NCI-H774 (cell line): ENCODE data around the gene SRSF4.
"Not testable (repeated sequence)": the region's sequence is repeated elsewhere in the genome, so short reads cannot be mapped to it uniquely, and the experiment has no call there.

Experiments used
- DNase-seq: peaks from one replicate; lab custom pipeline; 2025; lab: John Stamatoyannopoulos, UW

Gene SRSF4

GRCh38 chr1:29124366-29125236, 57.1 kb downstream of the SRSF4 start:
- peak; percentile 0 for DNase-seq

- no peak for DNase-seq
Observed at GRCh38 chr1:29123887-29124365, 57.8 kb downstream of the SRSF4 start, which contains the start of gene TMEM200B. Gene TMEM200B, minus strand, starts transcription at chr1:29123903. Its CDS starts 2,075 bp downstream, at chr1:29121828.

DNA sequence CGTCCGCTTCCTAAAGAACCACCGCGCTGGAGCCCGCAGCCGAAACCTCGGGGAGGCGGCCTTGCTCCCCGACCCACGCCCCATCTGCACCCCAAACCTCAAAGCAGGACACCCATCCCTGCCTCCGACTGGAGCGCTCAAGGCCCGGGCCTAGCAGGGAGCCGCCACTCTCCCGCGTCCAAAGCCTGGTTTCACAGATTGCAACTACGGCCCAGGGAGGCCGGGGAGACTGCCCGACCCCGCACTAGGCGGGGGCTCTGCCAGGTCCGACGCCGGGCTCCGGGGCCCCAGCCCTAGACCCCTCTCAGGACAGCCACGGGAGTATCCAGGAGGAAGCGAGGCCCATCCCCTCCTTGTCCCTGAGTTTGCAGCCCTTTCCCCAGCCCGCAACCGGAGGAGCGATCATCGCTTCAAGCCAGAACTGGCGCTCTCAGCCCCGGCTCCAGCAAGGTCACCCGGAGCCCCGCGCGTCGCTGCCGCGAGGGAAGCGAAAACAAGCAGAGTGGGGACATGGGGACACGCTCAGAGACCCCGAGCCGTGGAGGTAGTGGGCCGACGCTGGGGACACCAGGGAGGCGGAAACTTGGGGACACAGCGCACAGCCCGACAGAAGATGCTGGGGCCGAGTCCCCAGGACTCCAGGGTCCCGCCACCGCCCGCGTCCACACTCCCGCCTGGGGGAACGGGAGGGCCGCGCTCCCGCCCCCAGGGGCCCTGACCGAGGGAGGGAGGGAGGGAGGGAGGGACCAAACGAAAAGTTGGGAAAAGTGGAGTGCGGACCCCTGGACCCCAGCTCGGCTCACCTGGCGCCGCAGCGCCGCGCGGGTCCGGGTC, 58.4 kb downstream of the SRSF4 start:
- DNase-seq = no peak

GRCh38 chr1:29122682-29123052, 59.0 kb downstream of the SRSF4 start:
- no peak for DNase-seq

- DNase-seq = no peak
Observed at GRCh38 chr1:29121936-29122681, 59.6 kb downstream of the SRSF4 start.

- no peak for DNase-seq
Observed at GRCh38 chr1:29121516-29121935, 60.2 kb downstream of the SRSF4 start.

DNA sequence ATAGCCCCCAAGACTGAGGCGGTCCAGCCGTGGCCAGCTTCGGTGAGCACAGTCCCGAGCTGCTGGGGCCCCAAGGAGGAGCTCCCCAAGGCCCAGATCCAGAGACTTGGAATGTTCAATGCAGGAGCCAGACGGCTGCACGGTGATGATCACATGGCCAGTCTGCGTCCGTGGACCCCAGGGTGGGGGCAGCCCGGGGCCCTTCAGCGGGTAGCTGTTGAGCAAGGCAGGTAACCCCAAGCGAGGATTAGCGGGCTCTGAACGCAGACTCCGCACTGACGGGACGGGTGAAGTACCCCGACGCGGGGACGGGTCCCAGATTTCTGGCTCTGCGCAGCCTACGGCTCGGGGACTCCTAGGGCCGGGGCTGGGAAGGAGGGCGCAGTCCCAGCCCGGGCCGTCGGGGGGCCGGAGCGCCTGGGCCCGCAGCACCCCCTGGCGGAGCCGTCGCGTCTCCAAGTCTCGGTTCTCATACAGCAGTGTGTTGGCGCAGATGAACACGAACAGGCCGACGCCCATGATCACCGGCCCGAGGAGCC, 60.7 kb downstream of the SRSF4 start:
- no peak for DNase-seq

- DNase-seq = no peak
Observed at GRCh38 chr1:29120367-29120766, 61.3 kb downstream of the SRSF4 start.

DNA sequence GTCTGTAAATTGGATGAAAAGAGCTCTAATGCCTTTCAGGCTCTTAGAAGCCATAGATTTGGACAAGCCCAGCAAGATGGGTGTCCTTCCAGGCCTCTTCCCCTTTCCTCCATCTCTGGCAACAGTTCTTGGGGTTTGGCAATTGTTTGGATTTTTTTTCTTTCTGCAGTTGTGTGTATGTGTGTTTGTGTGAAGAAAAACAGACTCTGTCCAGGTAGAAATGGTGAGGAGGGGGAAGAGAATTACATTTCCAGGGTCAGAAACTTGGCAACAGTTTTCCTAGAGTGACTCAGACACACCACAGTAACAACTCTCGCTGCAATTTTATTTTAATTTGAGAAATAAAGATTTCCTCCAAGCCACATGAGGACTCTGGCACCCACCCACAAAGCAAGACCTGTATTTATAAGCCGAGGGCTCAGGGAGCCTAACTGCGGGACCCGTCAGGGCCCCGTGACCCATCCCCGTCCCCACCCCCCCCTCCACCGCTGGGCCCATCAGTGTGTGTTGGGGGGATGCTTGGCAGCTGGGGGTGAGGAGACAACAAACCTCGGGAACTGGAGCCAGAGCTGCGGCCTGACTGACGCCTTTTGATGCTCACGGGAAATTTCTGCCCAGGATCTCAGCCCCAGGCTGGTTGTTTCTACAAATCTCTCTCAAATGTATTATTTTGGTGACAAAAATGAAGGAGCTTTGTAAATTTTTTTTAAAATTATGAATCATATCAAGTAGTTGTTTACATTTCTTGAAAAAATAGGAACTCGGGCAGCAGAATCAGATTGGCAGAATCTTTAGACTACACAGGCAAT, 62.4 kb downstream of the SRSF4 start:
- no peak for DNase-seq

DNA sequence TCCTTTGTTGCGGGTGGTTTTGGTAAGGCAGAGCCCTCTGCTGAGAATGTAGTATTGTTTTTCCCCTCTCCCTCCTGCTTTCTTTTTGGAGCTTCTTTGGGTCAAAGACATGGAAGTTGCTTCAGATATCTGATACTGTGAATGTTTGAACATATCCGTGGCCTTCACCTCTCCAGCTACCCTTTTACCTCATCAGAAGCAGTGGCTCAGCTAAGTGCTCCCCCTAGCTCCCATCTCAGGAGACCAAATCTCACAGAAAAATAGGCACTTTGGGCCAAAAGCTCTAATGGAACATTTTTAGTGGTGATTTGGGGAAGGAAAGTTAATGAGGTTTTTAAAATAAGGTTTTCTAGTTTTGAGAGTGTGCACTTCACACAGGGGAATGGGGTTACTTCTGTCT, 64.3 kb downstream of the SRSF4 start:
- DNase-seq = no peak

DNA sequence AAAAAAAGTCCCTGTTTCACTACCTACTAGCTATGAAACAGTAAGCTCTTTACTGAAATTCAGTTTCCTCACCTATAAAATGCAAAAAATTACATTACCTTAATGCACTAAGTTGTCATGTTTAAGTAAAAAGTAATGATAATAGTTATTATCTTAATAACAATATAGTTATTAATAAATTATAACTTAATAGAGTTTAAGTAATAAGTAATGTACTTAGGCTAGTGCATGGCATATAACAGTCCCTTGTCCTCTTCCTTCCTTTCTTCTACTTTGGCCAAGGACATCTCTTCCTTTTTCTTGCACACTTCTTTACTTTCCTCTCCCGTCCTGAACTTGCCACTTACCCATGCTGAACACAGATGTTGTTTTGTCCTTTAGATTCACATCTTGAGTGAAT, 67.0 kb downstream of the SRSF4 start:
- no peak for DNase-seq

- DNase-seq = no peak
Observed at GRCh38 chr1:29113413-29114117, 68.1 kb downstream of the SRSF4 start.

DNA sequence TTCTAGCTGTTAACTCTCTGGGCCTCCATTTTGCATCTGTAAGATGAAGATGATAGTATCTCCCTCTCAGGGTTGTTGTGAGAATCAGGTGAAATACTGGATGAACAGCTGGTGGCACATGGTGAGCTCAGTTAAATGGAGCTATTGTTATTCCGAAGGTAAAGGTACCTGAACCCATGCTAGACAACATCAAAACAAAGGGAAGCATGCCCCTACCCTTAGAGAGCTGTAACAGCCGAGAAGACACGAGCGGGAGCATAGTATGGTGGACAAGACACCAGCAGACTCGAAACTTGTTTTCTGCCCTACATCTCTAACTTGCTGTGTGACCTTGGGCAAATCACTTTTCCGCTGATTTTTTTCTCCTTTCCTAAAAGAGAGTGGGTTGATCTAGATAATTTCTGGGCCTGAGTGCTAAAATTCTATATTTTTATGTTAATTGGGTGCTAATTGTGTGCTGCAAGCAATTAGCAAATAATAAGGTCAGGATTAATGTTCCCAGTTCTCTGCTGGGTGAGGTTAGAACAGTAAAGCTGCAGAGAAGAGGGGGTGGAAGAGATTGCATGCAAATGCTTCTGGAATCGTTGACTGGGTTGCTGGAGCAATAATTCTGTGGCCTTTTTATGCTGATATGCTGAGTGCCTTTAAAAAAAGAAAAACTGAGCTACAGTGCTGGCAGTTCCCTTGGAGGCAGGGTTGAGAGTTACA, 68.8 kb downstream of the SRSF4 start:
- no peak for DNase-seq

- DNase-seq = not testable (repeated sequence)
Observed at GRCh38 chr1:29108041-29108440, 73.7 kb downstream of the SRSF4 start.

- DNase-seq = no peak
Observed at GRCh38 chr1:29105822-29106221, 75.9 kb downstream of the SRSF4 start.

DNA sequence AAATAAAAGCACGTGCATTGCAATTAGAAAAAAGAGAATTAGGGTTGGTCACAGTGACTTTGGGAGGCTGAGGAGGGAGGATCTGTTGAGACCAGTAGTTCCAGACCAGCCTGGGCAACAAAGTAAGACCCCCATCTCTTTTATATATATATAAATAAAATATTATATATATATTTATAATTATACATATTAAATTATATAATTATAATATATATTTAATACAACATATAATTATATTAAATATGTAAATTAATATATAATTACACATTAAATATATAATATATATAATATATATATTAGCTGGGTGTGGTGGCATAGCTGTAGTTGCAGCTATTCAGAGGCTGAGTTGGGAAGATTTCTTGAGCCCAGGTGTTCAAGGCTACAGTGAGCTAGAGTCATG, 81.2 kb downstream of the SRSF4 start:
- no peak for DNase-seq

DNA sequence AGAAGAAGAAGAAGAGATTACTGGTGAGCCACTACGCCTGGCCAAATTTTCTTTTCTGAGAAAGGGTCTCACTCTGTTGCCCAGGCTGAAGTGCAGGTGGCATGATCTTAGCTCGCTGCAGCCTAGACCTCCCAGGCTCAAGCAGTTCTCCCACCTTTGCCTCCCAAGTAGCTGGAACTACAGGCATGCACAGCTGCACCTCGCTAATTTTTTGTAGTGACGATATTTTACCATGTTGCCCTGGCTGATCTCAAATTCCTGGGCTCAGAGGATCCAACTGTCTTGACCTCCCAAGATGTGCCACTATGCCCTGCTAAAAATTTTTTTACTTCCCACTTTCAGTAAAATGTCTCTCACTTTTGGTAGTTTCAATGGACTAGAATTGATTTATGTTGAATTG, 82.4 kb downstream of the SRSF4 start:
- no peak for DNase-seq
